GM12875 (cell line): ENCODE measurements around the gene GAL.
"Not testable (repeated sequence)": the region's sequence is repeated elsewhere in the genome, so short reads cannot be mapped to it uniquely, and the experiment has no call there.

Experiments
- H3K4me3 ChIP-seq: one replicate; pipeline ENCODE4 v1.5.1; 2011; ENCODE audit warnings: low read depth, low read length, control low read depth
- TF ChIP-seq, protein P1 (sequence below): IDR thresholded peaks from 2 replicates; pipeline ENCODE4 v1.5.1; 2011; ENCODE audit warnings: low read depth, mild to moderate bottlenecking, control low read depth, inconsistent platforms, low read length, moderate library complexity, borderline replicate concordance; ENCODE audit not compliant: insufficient read depth

Gene GAL

GRCh38 chr11:68684385-68685356 lies at the start of gene GAL:
Gene GAL (plus strand): TSS chr11:68684544. CDS start chr11:68684924, 380 bp downstream.
- TF ChIP-seq, protein P1, sequence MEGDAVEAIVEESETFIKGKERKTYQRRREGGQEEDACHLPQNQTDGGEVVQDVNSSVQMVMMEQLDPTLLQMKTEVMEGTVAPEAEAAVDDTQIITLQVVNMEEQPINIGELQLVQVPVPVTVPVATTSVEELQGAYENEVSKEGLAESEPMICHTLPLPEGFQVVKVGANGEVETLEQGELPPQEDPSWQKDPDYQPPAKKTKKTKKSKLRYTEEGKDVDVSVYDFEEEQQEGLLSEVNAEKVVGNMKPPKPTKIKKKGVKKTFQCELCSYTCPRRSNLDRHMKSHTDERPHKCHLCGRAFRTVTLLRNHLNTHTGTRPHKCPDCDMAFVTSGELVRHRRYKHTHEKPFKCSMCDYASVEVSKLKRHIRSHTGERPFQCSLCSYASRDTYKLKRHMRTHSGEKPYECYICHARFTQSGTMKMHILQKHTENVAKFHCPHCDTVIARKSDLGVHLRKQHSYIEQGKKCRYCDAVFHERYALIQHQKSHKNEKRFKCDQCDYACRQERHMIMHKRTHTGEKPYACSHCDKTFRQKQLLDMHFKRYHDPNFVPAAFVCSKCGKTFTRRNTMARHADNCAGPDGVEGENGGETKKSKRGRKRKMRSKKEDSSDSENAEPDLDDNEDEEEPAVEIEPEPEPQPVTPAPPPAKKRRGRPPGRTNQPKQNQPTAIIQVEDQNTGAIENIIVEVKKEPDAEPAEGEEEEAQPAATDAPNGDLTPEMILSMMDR: no peak
- no peak within 1 kb of the TSS for H3K4me3 ChIP-seq

DNA sequence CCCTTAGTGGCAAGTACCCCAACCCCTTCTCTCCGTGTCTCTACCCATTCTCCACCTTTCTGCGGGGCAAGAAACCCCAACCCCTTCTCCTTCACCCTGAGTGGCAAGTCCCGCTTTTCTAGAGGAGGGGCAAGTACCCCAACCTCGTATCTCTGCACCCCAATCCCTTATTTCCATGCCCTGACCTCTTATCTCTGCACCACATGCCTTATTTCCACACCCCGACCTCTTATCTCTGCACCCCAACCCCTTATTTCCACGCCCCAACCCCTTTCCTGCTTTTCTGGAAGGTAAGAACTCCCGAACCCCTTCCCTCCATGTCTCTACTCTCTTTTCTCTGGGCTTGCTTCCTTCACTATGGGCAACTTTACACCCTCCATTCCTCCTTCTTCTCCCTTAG lies 49.7 kb upstream of the GAL start:
- H3K4me3 ChIP-seq: not testable (repeated sequence)

GRCh38 chr11:68635172-68635571 lies 49.2 kb upstream of the GAL start:
- not testable (repeated sequence) for H3K4me3 ChIP-seq

DNA sequence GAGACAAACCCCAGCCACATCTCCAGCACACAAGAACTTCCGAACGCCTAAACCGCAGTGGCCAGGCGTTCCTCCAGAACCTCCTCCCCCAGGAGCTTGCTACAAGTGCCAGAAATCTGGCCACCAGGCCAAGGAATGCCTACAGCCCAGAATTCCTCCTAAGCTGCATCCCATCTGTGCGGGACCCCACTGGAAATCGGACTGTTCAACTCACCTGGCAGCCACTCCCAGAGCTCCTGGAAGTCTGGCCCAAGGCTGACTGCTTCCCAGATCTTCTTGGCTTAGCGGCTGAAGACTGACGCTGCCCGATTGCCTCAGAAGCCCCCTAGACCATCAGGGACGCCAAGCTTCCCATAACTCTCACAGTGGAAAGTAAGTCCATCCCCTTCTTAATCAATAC lies 48.5 kb upstream of the GAL start:
- not testable (repeated sequence) for H3K4me3 ChIP-seq

DNA sequence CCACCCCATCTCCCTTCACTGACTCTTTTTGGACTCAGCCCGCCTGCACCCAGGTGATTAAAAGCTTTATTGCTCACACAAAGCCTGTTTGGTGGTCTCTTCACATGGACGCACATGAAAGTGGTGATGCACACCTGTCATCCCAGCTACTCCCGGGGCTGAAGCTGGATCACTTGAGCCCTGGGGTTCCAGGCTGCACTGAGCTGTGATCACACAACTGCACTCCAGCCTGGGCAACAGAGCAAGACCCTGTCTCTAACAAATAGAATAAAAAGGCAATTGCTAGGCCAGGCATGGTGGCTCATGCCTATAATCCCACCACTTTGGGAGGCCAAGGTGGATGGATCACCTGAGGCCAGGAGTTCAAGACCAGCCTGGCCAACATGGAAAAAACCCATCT lies 45.0 kb upstream of the GAL start:
- not testable (repeated sequence) for H3K4me3 ChIP-seq

GRCh38 chr11:68641880-68642279 lies 42.5 kb upstream of the GAL start:
- H3K4me3 ChIP-seq: no peak overlapping the region
- TF ChIP-seq, protein P1: no peak

- no peak overlapping the region for H3K4me3 ChIP-seq
- TF ChIP-seq, protein P1: no peak
Measured at GRCh38 chr11:68643585-68643984, 40.8 kb upstream of the GAL start.

- no peak overlapping the region for H3K4me3 ChIP-seq
- TF ChIP-seq, protein P1: no peak
Measured at GRCh38 chr11:68646832-68647231, 37.5 kb upstream of the GAL start.

GRCh38 chr11:68649851-68650555 lies 34.3 kb upstream of the GAL start:
- H3K4me3 ChIP-seq: no peak overlapping the region
- TF ChIP-seq, protein P1: no peak
